ENCODE results near the gene ABTB1.

- TF ChIP-seq CTCF (IDR thresholded peaks at IDR 0.05), result no peak
- no peak for TF ChIP-seq POLR2A (IDR thresholded peaks at IDR 0.05)
Measured at GRCh38 chr3:127637971-127638370, 34.8 kb upstream of the ABTB1 start.

Data from stomach (tissue), 4 donors.